Measurements from ENCODE around the gene CD4. TPM values are rescaled to one million over a fixed set of nuclear protein-coding genes. Genes with fewer than 3 reads are reported as not detected.

The CD4 gene
- total RNA-seq, 1 donor from 2014 or later: 2.6 TPM

DNA sequence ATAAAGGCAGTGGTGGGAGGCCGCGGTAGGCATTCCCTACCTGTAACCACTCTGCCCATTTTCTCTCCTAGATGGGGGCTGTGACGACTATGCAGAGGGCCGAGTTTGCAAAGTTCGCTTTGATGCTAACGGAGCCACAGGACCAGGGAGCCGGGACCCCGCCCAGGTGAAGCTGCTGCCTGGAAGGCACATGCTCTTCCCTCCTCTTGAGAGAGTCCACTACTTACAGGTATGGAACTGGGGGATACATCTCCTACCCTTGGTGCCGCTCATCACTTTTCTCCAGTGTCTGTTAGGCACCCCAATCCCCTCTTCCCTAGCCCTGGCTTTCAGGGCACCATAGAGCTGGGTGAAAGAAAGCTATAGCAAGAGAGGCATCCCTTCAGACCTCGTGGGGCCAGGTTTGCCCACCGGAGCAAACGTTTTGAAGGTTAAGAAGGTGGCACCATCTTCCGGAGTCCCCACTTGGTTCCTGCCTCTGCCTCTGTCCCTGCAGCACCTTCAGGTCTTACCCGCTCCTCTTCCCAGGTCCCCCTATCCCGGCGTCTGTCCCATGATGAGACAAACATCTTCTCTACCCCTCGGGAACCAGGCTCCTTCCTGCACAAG is 36.9 kb downstream of the CD4 start:
- no peak for DNase-seq (ENCODE audit: low spot score in 2 of 2)
- Histone ChIP-seq H3K36me3 (peaks cover 0 to 4% of the 10 kb centered on the region in 2 donors), H3K27me3 (peaks cover 7% of the 10 kb centered on the region), H3K4me1 (peaks cover 3 to 23% of the 10 kb centered on the region in 2 donors), H3K9me3 (no peaks in the 10 kb centered on the region), H3K4me3 (no peak overlapping the region), H3K27ac (no peak overlapping the region)
- intact Hi-C loops (cut with DNase I): loop anchor here (5.0 kb wide), 2 partner anchors 139 to 219 kb away; partner anchors contain the start of genes CHD4 and ZNF384
- no peak for TF ChIP-seq CTCF (IDR thresholded peaks at IDR 0.05)

- H3K27ac ChIP-seq: peak overlapping the region; percentile 54 to 90
- intact Hi-C loops (cut with DNase I): loop anchor here (5.0 kb wide), 2 partner anchors 140 to 220 kb away; partner anchors contain the start of genes CHD4 and ZNF384
- H3K4me3 ChIP-seq: no peak overlapping the region
- TF ChIP-seq CTCF (IDR thresholded peaks at IDR 0.05): no peak
- H3K27me3 ChIP-seq: peaks cover 7% of the 10 kb centered on the region
- H3K9me3 ChIP-seq: no peaks in the 10 kb centered on the region
- H3K4me1 ChIP-seq: peaks cover 3 to 21% of the 10 kb centered on the region in 2 donors
- DNase-seq (ENCODE audit: low spot score in 2 of 2): no peak
- peaks cover 5 to 11% of the 10 kb centered on the region in 2 donors for H3K36me3 ChIP-seq
These were observed 37.6 kb downstream of the CD4 start for GRCh38 chr12:6826734-6827436.

GRCh38 chr12:6827437-6827911 is 38.1 kb downstream of the CD4 start:
- H3K27ac ChIP-seq: peak overlapping the region; percentile 90
- peaks cover 7% of the 10 kb centered on the region for H3K27me3 ChIP-seq
- peak overlapping the region; percentile 31 to 74 for H3K4me3 ChIP-seq
- intact Hi-C loops (cut with DNase I): loop anchor here (5.0 kb wide), 2 partner anchors 140 to 220 kb away; partner anchors contain the start of genes CHD4 and ZNF384
- peaks cover 5 to 17% of the 10 kb centered on the region in 2 donors for H3K36me3 ChIP-seq
- peak; percentile 70 to 92 for DNase-seq (ENCODE audit: low spot score in 2 of 2)
- H3K4me1 ChIP-seq: peaks cover 0 to 17% of the 10 kb centered on the region in 2 donors
- no peaks in the 10 kb centered on the region for H3K9me3 ChIP-seq
- no peak for TF ChIP-seq CTCF (IDR thresholded peaks at IDR 0.05)

DNA sequence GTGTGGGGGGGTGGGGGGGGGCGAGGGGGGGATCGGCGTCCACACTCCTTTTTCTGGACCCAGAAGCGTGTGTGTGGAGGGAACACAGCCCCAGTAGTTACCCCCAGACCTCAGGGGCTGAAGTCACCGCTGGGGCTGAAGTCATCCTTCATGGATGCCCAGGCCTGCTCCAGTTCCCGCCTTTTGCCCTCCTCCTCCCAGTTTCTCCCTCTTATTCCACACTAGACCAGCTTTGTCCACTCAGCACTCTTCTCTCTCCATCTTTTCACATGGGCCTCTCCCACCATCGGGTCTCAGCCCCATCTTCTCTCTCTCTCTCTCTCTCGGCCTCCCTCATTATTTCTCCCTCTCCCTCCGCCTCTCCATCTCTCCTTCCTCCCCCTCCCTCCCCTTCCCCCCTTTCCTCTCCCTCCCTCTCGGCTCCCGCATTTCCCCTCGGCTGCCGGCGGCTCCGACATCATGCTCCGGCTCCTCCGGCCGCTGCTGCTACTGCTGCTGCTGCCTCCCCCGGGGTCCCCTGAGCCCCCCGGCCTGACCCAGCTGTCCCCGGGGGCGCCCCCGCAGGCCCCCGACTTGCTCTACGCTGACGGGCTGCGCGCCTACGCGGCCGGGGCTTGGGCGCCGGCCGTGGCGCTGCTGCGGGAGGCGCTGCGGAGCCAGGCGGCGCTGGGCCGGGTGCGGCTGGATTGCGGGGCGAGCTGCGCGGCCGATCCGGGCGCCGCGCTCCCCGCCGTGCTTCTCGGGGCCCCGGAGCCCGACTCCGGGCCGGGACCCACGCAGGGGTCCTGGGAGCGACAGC is 38.9 kb downstream of the CD4 start, which contains the start of gene P3H3:
TSS of gene P3H3 (plus strand) at position 426 of the 799 bp plus-strand sequence. CDS start at position 460, 34 bp downstream.
- DNase-seq (ENCODE audit: low spot score in 2 of 2): no peak
- peak within 1 kb of the TSS; percentile 74 to 94 for H3K4me3 ChIP-seq
- H3K9me3 ChIP-seq: no peaks in the 10 kb centered on the region
- peak within 1 kb of the TSS; percentile 90 for H3K27ac ChIP-seq
- intact Hi-C loops (cut with DNase I): loop anchor here (2.0 to 5.0 kb wide), 3 partner anchors 23 to 221 kb away; partner anchors contain the start of genes CDCA3, CHD4 and ZNF384
- peaks cover 5 to 19% of the 10 kb centered on the region in 2 donors for H3K36me3 ChIP-seq
- peak in 1 of 3 experiments; percentile 23 for TF ChIP-seq CTCF (IDR thresholded peaks at IDR 0.05)
- H3K4me1 ChIP-seq: peaks cover 0 to 17% of the 10 kb centered on the region in 2 donors
- peaks cover 7% of the 10 kb centered on the region for H3K27me3 ChIP-seq
